AG04449 (cell line): ENCODE measurements around the gene MYPN.

Experiments
- CTCF ChIA-PET: fragments of 350-600 bp; formaldehyde crosslinking; extraction: SDS; loops from one replicate; lab custom pipeline; 2021; ENCODE audit warnings: antibody characterized with exemption; lab: Yijun Ruan, JAX
- POLR2A ChIA-PET: fragments of 400-600, 350-600 bp; formaldehyde crosslinking; extraction: SDS; loops from one replicate; lab custom pipeline; 2020; ENCODE audit warnings: antibody characterized with exemption, inconsistent platforms; lab: Yijun Ruan, JAX
- DNase-seq: peaks from one replicate; pipeline ENCODE4 v3.0.0-alpha.2; 2010; ENCODE audit warnings: low read depth, low spot score
- H3K4me3 ChIP-seq: 2 replicates; pipeline ENCODE4 v1.5.1; 2011; ENCODE audit warnings: low read depth, mild to moderate bottlenecking, control low read depth, low read length
- TF ChIP-seq, protein P1 (sequence below): IDR thresholded peaks from one replicate; pipeline ENCODE4 v1.5.1; 2011; ENCODE audit warnings: mild to moderate bottlenecking, moderate library complexity, low read length, control low read depth, inconsistent platforms; ENCODE audit not compliant: insufficient read depth; ENCODE audit errors: missing control alignments

Gene MYPN

GRCh38 chr10:68082872-68083271, 26.4 kb upstream of the MYPN start:
- no peak for DNase-seq
- H3K4me3 ChIP-seq, result no peak overlapping the region
- CTCF ChIA-PET, result interaction anchor here (0.7 to 8.5 kb wide), 43 partner anchors 8 to 250 kb away, joined by 3 to 347 read pairs (median 4); partner anchors contain the start of gene PBLD
- TF ChIP-seq, protein P1, sequence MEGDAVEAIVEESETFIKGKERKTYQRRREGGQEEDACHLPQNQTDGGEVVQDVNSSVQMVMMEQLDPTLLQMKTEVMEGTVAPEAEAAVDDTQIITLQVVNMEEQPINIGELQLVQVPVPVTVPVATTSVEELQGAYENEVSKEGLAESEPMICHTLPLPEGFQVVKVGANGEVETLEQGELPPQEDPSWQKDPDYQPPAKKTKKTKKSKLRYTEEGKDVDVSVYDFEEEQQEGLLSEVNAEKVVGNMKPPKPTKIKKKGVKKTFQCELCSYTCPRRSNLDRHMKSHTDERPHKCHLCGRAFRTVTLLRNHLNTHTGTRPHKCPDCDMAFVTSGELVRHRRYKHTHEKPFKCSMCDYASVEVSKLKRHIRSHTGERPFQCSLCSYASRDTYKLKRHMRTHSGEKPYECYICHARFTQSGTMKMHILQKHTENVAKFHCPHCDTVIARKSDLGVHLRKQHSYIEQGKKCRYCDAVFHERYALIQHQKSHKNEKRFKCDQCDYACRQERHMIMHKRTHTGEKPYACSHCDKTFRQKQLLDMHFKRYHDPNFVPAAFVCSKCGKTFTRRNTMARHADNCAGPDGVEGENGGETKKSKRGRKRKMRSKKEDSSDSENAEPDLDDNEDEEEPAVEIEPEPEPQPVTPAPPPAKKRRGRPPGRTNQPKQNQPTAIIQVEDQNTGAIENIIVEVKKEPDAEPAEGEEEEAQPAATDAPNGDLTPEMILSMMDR, result peak; percentile 53
- POLR2A ChIA-PET, result interaction anchor here (0.8 to 0.9 kb wide), 2 partner anchors 12 to 73 kb away, joined by 3 to 4 read pairs; no protein-coding TSS in a partner anchor

- CTCF ChIA-PET, result interaction anchor here (0.9 to 8.5 kb wide), 15 partner anchors 9 to 218 kb away, joined by 3 to 347 read pairs (median 7); no protein-coding TSS in a partner anchor
- POLR2A ChIA-PET, result interaction anchor here (0.6 kb wide), 1 partner anchor 451 kb away, joined by 4 read pairs; no protein-coding TSS in a partner anchor
- H3K4me3 ChIP-seq, result no peak overlapping the region
- no peak for DNase-seq
- TF ChIP-seq, protein P1, result no peak
These were observed 25.3 kb upstream of the MYPN start for GRCh38 chr10:68083953-68084352.

GRCh38 chr10:68084469-68084868, 24.8 kb upstream of the MYPN start:
- TF ChIP-seq, protein P1, result no peak
- CTCF ChIA-PET, result interaction anchor here (0.7 to 8.5 kb wide), 13 partner anchors 8 to 218 kb away, joined by 3 to 347 read pairs (median 5); no protein-coding TSS in a partner anchor
- H3K4me3 ChIP-seq, result no peak overlapping the region
- DNase-seq, result no peak
- POLR2A ChIA-PET, result interaction anchor here (0.6 kb wide), 1 partner anchor 452 kb away, joined by 4 read pairs; no protein-coding TSS in a partner anchor

DNA sequence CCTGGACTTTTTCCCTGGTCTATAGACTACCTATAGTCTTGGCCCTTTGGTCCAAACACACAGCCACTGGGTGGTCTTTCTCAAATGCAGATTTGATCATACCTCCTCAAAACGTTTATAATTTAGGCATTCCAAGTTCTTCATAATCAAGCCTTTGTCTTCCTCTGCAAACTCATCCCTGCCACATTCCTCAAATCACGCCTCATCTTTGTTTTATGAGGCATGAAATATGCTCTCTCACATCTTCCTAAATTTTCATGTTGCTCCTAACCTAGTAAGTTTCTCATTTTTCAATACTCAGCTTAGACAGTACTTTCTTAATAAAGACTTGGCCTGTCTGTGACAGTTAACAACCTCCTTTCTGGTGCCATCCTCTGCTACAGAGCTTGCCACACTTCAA, 23.3 kb upstream of the MYPN start:
- TF ChIP-seq, protein P1, result no peak
- DNase-seq, result no peak
- CTCF ChIA-PET, result interaction anchor here (0.6 to 8.5 kb wide), 4 partner anchors 14 to 122 kb away, joined by 3 to 347 read pairs (median 36); no protein-coding TSS in a partner anchor
- no peak overlapping the region for H3K4me3 ChIP-seq
- POLR2A ChIA-PET, result interaction anchor here (0.6 kb wide), 1 partner anchor 8 kb away, joined by 3 read pairs; no protein-coding TSS in a partner anchor

DNA sequence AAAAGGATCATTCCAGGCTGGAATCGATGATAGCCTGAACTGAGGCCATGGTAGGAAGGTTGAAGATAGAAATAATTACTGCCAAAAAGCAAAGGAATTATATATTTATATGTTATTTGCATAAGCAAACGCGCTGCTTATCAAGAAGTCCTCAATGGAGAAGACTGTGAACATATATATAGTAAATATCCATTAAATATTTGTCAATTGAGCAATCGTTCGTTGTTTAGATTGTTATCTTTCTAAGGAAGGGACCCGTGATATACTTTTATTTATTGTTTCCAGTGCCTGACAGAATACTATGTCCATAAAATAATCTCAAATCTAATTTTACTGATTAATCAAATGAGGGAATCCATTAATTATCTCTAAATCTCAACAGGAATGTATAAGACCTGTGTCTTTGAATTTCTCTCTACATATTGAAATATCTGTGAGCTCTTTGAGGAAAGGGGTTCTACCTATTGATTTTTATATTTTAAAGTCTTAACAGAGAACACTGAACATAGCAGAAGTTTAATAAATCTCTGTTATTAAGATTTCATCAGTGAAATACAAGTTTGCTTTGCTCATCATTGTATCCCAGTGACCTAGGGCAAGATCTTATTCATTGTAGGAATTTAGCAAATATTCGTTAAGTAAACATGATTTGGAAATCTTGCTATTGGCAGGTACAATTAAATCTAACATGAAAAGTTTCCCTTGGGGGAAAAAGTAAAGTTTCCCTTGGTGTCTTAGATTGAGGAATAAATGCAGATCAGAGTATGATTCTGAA, 22.2 kb upstream of the MYPN start:
- ChIA-PET POLR2A (no interaction called here), CTCF (interaction anchor here (1.1 to 8.5 kb wide), 4 partner anchors 10 to 126 kb away, joined by 3 to 347 read pairs (median 36); no protein-coding TSS in a partner anchor)
- H3K4me3 ChIP-seq, result no peak overlapping the region
- DNase-seq, result no peak
- TF ChIP-seq, protein P1, result no peak
